Stimulated activated CD8-positive, alpha-beta memory T cell treated with anti-CD3 and anti-CD28 coated beads, Interleukin-4, amount 100 ng/mL, for 4 hours (primary cell): Measurements from ENCODE around the gene ANGPTL4.
"Not testable (repeated sequence)": the region's sequence is repeated elsewhere in the genome, so short reads cannot be mapped to it uniquely, and the experiment has no call there.

ENCODE experiments used
- DNase-seq, 2 donors: peaks; one replicate each; pipeline ENCODE4 v3.0.0-alpha.2; 2020; ENCODE audit warnings: low read depth in 2 of 2, low spot score in 1 of 2

The ANGPTL4 gene

GRCh38 chr19:8404391-8405151 is 40.6 kb downstream of the ANGPTL4 start:
- DNase-seq: no peak

- not testable (repeated sequence) for DNase-seq
These were observed 46.8 kb downstream of the ANGPTL4 start for GRCh38 chr19:8410718-8411117.

GRCh38 chr19:8412783-8413628 is 49.1 kb downstream of the ANGPTL4 start, which contains the start of gene MARCHF2:
Gene MARCHF2, plus strand, starts transcription at chr19:8413305. Its CDS starts 8,536 bp downstream, at chr19:8421841.
- peak; percentile 89 to 91 for DNase-seq

- no peak for DNase-seq
These were observed 49.7 kb downstream of the ANGPTL4 start for GRCh38 chr19:8413629-8413995.

GRCh38 chr19:8416796-8417195 is 52.8 kb downstream of the ANGPTL4 start:
- DNase-seq: no peak

- DNase-seq: no peak
These were observed 57.8 kb downstream of the ANGPTL4 start for GRCh38 chr19:8421484-8422461.

GRCh38 chr19:8423817-8424223 is 59.9 kb downstream of the ANGPTL4 start:
- DNase-seq: no peak
